Right renal cortex interstitium (tissue), 3 donors: ENCODE measurements around the gene RTN4. TPM values are rescaled to one million over a fixed set of nuclear protein-coding genes. Genes with fewer than 3 reads are reported as not detected.

Source experiments
- DNase-seq, 3 donors: peaks; one replicate each; pipeline ENCODE4 v3.0.0-alpha.2; 2013; ENCODE audit warnings: low read depth in 3 of 3, low spot score in 2 of 3
- polyA plus RNA-seq, 3 donors: library from polyadenylated mRNA; unstranded; fragments of 120-200 nt; gene quantifications; one replicate each; pipeline ENCODE4 v1.2.1, GENCODE V29; 2013; ENCODE audit not compliant: insufficient read length in 3 of 3

The RTN4 gene
- polyA plus RNA-seq, 3 donors: 374 to 404 (median 374) TPM

GRCh38 chr2:54931473-54931872, 118.8 kb downstream of the RTN4 start:
- DNase-seq: no peak

DNA sequence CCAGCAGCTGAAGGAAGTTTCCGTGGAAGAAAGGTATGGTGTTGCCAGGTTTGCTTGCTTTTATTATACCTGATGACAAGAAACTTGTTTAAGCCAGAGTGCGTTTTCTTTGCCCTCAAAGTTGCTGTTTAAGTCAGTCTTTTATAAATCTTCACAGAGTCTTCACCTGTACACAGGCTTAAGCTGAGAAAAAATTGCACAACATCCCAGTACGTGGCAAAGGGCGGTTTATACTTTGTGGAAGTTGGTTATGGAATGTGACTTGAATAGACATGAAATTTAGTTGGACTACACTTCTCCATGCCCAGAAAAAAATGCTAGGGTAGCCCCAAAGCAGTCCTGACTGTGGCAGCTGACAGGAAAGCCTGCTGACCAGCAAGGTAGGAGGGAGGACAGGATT, 121.5 kb downstream of the RTN4 start:
- DNase-seq: no peak

GRCh38 chr2:54927751-54928615, 122.3 kb downstream of the RTN4 start:
- no peak for DNase-seq

DNA sequence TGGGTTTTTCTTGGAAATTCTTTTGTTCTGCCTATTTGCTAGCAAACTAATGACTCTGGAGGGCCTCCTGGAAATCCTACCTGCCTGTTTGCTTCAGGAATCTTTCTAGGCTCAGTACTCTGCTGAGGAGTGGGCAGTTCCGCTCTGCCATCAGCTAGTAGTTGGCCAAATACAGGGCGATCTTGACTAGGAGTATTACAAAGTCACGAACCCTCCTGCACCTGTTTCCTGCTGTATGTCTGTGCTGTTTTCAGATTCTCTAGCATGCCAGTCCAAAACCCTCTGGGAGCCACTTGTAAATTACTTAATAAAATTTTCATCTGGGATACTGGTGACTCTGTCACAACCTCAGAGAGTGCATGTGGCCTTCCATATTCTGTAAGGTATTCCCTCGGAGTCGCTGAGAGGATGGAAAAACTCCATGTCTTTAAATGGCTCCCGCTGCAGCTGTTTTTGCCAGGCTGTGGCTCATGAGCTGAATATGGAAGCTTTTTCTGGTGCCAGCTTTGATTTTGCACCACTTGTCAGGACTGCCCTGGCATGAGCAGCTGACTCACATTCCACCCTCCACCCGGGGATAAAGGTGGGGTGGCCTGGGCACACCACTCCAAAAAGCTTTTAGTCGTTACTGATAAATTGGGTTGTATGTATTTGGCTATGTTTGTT, 123.0 kb downstream of the RTN4 start:
- DNase-seq: no peak

DNA sequence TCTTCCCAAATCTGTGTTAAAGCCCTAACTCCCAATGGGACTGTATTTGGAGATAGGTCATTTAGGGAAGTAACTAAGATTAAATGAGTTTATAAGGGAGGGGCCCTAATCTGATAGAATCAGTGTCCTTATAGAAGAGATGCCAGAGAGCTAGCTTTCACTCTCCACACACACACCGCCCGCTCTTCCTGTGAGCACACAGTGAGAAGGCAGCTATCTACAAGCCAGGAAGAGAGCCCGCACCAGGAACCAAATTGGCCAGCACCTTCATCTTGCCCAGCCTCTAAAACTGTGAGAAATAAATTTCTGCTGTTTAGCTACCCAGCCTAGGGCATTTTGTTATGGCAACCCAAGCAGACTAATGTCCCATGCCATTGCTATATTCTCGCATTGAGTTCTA, 125.2 kb downstream of the RTN4 start:
- no peak for DNase-seq

- no peak for DNase-seq
Observed at GRCh38 chr2:54924121-54924520, 126.1 kb downstream of the RTN4 start.

Other genes with a start within 250 kb of the RTN4 start
- gene CLHC1, start 181.8 kb upstream of the RTN4 start, polyA plus RNA-seq: 10 to 100 TPM; 19.1 to 25.7 (median 22.0) TPM
- 1,000 to 10,000 TPM; 2,151 to 2,289 (median 2,210) TPM for gene RPS27A, start 182.2 kb upstream of the RTN4 start, polyA plus RNA-seq
- 10 to 100 TPM; 45.2 to 51.5 (median 46.0) TPM for gene MTIF2, start 218.8 kb upstream of the RTN4 start, polyA plus RNA-seq